ENCODE data around the gene HAUS2.
"Not testable (repeated sequence)": the region's sequence is repeated elsewhere in the genome, so short reads cannot be mapped to it uniquely, and the experiment has no call there.

The HAUS2 gene

DNA sequence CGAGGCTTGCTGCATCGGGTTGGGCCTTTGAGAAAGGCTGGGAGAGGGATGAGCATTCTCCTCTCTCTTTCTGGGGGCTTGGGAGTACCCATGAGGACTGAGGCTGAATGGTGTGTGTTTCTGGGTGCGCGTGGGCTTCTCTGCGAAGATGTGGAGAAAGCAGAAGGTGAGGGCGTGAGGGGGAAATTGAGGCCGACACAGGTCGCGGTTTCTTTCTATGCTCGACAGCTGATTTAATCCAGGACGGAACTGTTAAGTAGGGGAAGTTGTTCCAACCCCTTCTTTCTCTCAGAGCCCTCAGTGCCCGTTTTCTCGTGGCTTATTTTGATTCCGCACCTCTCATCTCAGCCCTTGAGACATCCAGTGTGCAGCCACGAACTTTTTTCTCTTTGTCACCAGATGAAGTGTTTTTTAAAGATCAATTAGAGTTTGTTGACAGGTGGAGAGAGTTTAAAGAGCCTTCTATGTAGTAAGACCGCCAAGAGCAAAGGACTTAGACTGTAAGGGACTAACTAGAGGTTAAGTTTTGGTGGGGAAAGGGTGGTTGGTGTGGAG, 27.5 kb downstream of the HAUS2 start:
- no peak for DNase-seq

DNA sequence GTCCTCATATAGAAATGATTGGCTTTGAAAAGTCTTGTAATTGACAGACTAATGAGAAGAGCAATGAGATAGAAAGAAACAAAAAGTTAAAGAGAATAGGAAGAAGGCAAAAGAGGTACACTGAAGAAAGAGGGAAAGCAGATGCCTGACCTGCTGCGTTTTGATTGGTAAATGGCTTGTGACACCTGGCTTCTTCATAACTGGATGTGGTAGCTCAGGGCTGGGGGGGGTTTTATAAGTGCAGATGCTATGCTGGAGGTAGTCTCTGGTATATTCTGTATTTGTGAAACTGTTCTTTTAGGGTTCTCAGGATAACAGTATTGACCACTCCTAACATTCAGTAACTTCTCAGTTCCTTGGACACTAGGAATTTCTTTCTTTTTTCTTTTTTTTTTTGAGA, 28.1 kb downstream of the HAUS2 start:
- DNase-seq, result no peak

GRCh38 chr15:42577514-42578031, 28.9 kb downstream of the HAUS2 start:
- no peak for DNase-seq

GRCh38 chr15:42578984-42579537, 30.4 kb downstream of the HAUS2 start:
- no peak for DNase-seq

- peak; percentile 68 for DNase-seq
Observed at GRCh38 chr15:42581272-42581730, 32.7 kb downstream of the HAUS2 start.

- DNase-seq, result no peak
Observed at GRCh38 chr15:42582569-42583375, 34.1 kb downstream of the HAUS2 start.

DNA sequence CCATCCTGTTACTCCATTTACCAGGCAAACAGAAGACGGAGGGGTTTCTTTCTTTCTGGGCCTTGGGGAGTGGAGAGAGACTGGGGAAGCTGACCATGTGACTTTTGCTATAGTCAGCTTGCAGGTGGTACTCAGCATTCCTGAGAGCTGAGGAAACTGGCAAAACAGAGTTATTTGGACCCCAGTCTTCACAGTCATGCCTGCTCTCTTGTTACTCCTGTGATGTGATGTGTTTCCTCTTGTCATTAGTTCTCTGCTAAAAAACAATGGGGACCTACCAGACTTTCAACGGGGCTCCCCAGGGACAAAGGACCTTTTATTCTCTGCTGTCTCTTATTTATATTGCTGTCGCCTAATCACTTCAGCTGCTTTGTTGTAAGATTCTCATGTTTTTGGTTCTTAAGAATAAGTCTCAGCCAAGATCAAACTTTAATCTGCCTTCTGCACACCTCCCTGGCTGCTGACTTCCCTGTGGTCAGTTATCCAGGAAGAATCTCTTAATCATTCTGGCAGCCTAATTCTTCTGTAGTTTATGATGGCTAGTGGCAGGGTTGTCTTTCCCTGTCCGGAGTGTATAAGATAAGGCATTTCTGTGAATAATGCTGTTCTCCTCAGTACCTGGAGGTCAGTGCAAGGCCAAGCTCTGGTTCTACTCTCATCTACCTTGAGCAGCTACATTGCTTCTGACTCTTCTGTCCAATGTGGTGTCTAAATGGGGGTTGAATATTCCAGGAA, 35.6 kb downstream of the HAUS2 start:
- DNase-seq, result no peak

DNA sequence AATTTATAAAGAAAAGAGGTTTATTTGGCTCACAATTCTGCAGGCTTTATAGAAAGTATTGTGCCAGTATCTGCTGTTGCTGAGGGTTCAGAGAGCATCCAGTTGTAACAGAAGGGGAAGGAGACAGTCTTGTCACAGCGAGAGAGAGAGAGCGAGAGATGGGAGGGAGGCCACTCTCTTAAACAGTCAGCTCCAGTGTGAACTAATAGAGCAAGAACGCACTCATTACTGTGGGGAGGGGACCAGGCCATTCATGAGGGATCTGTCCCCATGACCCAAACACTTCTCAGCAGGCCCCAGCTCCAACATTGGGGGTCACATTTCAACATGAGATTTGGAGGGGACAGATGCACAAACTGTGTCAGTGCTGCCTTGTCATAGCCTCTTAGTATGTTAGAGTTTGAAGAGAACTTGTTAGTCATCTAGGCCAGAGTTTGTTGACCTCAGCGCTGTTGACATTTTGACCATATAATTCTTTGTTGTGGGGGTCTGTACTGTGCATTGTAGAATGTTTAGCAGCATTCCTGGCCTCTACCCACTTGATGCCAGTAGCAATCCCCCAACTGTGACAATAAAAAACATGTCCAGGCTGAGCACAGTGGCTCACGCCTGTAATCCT, 42.1 kb downstream of the HAUS2 start:
- DNase-seq, result no peak

DNA sequence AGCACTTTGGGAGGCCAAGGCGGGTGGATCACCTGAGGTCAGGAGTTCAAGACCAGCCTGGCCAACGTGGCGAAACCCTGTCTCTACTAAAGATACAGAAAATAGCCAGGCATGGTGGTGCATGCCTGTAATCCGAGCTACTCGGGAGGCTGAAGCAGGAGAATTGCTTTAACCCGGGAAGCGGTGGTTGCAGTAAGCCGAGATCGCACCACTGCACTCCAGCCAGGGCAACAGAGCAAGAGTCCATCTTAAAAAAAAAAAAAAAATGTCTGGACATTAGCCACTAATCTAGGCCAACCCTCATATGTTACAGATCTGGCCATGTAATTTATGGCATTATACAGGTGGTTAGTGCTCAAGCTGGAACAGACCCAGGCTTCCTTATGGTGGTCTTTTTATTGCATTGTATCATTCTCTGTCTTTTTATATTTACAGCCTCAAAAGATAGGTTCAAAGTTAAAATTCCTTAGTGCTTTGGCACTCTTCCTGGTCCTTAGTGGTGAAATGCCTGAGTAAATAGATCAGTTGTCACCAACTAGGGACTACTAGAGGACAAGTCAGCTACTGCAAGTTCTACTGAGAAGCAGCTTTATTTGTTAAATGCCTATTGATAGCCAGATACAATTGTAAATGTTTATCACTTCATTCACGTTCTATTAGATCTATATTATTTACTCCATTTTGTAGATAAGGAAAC, 42.7 kb downstream of the HAUS2 start:
- no peak for DNase-seq

DNA sequence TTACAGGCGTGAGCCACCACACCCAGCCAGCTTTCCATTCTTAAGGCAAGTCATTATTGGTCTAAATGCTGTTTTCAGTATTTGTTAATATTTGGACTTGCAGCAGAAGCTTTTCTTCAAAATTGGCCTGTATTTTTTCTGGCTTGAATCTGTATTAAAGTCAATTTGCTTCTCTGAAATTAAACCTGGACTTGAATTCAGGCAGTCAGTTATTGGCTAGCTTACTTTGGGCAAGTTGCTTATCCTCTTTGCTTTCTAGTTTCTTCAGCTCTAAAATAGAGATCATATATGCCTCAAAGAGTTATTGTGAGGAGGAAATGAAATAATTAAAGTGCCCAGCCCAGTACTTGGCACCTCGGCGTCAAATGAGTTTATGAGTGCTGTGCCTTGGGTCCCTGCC, 44.1 kb downstream of the HAUS2 start:
- DNase-seq, result no peak

- DNase-seq, result no peak
Observed at GRCh38 chr15:42593143-42593542, 44.5 kb downstream of the HAUS2 start.

DNA sequence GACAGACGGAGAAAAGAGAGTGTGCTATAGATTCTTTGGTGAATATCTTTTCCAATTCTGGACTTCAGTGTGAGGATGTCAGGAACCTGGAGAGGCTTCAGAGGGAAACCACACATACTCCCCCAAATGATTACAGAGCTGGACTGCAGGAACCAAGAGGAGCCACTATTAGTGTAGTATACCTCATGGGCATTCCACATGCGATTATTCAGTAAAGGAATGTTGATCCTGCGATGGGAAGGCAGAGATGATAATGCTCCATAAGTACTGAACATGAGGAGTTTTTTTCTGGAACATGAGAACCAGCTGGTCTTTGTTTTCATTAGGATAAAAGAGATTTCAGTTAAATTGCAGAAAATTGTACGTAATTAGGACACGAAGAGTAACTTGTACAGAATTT, 45.5 kb downstream of the HAUS2 start:
- DNase-seq, result no peak

- DNase-seq, result no peak
Observed at GRCh38 chr15:42595626-42596240, 47.1 kb downstream of the HAUS2 start.

GRCh38 chr15:42601316-42601715, 52.7 kb downstream of the HAUS2 start:
- not testable (repeated sequence) for DNase-seq

DNA sequence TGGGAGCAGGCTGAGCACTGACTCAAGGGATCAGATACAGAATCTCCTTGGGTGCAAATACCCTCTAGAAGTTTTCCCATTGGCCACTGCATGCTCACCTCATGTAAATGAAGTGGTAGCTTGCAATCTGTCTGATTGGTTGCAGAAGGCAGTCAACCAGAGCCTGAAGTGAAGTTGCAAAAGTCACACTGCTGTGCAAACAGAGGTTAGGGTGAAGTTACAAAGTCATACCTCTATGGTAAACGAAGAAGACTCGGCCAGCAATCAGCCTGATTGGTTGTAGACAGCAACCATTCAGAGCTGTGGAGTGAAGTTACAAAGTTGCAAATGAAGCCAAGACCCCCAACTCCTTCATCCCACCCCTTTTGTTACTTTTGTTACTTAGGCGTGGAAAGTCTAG, 53.9 kb downstream of the HAUS2 start:
- no peak for DNase-seq

DNA sequence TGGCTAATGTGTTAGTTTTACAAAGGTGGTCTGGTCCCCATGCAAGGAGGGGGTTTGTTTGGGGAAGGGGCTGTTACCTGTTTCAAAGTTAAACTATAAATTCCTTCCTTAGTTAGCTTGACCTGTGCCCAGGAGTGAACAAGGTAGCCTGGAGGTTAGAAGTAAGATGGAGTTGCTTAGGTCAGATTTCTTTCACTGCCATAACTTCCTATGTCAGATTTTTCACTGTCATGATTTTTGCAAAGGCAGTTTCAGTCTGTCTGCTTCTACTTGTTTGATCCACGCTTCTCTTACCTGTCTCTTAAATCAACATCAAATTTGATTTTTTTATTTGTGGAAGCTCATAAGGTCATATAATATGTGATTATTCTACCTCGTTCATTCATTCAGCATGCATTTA, 55.3 kb downstream of the HAUS2 start:
- DNase-seq, result no peak

- no peak for DNase-seq
Observed at GRCh38 chr15:42604894-42605744, 56.5 kb downstream of the HAUS2 start.

DNA sequence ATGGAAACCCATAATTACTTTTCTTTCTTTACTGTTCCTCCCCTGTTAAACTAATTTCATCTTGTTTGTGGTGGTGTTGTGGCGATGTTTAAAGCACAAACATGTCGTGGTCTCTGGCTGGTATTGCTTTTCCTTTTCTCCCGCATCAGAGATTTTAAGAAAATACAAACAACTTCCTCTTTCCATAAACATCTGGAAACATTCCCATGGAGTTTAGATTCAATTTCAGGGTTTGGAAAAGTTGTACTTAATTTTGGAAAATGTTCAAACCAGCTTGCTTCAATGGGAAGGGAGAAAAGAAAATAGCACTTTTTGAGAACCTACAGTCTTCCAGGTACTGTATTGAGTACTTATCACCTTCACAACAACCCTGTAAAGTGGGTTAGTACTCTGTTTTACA, 57.2 kb downstream of the HAUS2 start:
- no peak for DNase-seq

DNA sequence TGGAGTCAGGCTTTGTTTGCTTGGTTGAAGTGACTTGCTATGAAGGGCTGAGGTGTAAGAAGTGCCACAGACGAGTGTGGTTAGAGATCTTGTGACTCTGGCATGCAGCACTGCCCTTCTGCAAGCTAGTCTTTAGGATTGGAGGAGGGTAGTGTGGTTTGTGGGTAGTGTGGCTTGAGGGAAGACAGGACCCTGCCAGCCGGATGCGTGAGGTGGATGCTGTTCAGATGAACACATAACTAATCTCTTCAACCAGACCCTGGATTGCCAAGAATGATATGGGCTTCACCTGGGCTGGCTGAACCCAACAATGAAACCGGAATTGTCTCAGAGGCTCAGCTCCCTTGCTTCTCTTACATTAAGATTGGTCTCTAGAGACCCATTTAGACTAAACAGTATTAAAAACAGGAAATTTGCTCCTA, 59.5 kb downstream of the HAUS2 start:
- DNase-seq, result no peak

GRCh38 chr15:42608752-42609488, 60.3 kb downstream of the HAUS2 start:
- no peak for DNase-seq

Measured in stimulated activated CD4-positive, alpha-beta T cell treated with anti-CD3 and anti-CD28 coated beads, Interleukin-12 subunit alpha, Interleukin-12 subunit beta, amount 100 ng/mL, for 4 hours (primary cell).